K562 (cell line): Measurements from ENCODE around the gene WNK1. TPM values are rescaled to one million over a fixed set of nuclear protein-coding genes. Genes with fewer than 3 reads are reported as not detected.
A peak's percentile ranks its signal among the peaks of the same experiment; 100 is the strongest.

Source experiments
- ATAC-seq: fragments of 200-7000 bp; cut with Tn5 transposase; 3 replicates; pipeline ENCODE4 v1.9.1; 2020; ENCODE audit warnings: moderate library complexity
- BruUV-seq: library from RNA; stranded (reverse); fragments of 400-500 nt; replicated peaks from 2 replicates; lab custom pipeline; 2021; lab: Mats Ljungman, UMichigan
- CTCF ChIA-PET: fragments of 300-600 bp; formaldehyde crosslinking; extraction: SDS; loops from one replicate; lab custom pipeline; 2021; ENCODE audit warnings: low intra/inter-chr PET ratio; lab: Yijun Ruan, JAX
- POLR2A ChIA-PET: fragments of 300-600, 350-650 bp; sonication (Branson Sonifier 250); formaldehyde crosslinking; extraction: SDS; loops from one replicate; lab custom pipeline; 2021; ENCODE audit warnings: antibody characterized with exemption, inconsistent platforms; lab: Yijun Ruan, JAX
- DNase-seq, 4 experiments: peaks; one replicate each; pipeline versions ENCODE4 v3.0.0 to v3.0.0-alpha.2; 2011 to 2018; ENCODE audit warnings: low spot score in 3 of 4, mixed read lengths in 3 of 4; ENCODE audit errors: extremely low read depth in 1 of 4
- FAIRE-seq: peaks from 2 replicates; lab custom pipeline; 2011; peaks lifted over from hg19 to GRCh38; lab: Jason Lieb, UNC
- H2AFZ ChIP-seq: 2 replicates; pipeline ENCODE4 v1.6.0; 2011; ENCODE audit warnings: low read depth, low read length, control low read depth, inconsistent platforms
- H3K27ac ChIP-seq: fragments of 200-600 bp; 3 replicates; pipeline ENCODE4 v1.8.0; 2011; ENCODE audit warnings: low read depth, mild to moderate bottlenecking, control low read depth, inconsistent platforms, low read length, moderate library complexity, mixed read lengths; ENCODE audit errors: extremely low read depth
- H3K27me3 ChIP-seq, 2 experiments: fragments of 300-600 bp in 1 of 2; 2 replicates in 1 of 2; 3 replicates in 1 of 2; pipeline versions ENCODE4 v1.6.0 to v1.8.0; 2011; ENCODE audit warnings: inconsistent platforms in 2 of 2, low read length in 2 of 2, mild to moderate bottlenecking in 1 of 2, mixed read lengths in 1 of 2, moderate library complexity in 1 of 2; ENCODE audit not compliant: control insufficient read depth in 2 of 2, insufficient read depth in 2 of 2
- H3K36me3 ChIP-seq: fragments of 300-600 bp; 3 replicates; pipeline ENCODE4 v1.8.0; 2011; ENCODE audit warnings: mild to moderate bottlenecking, low read length, inconsistent platforms; ENCODE audit not compliant: control insufficient read depth, insufficient read depth
- H3K4me1 ChIP-seq, 2 experiments: fragments of 200-600 bp in 1 of 2; replicated peaks in 1 of 2; 2 replicates in 1 of 2; 3 replicates in 1 of 2; pipeline versions ENCODE4 v1.5.1 to v1.8.0; 2011; ENCODE audit warnings: inconsistent platforms in 2 of 2, low read length in 2 of 2, mild to moderate bottlenecking in 1 of 2, mixed read lengths in 1 of 2, moderate library complexity in 1 of 2; ENCODE audit not compliant: control insufficient read depth in 2 of 2, insufficient read depth in 2 of 2
- H3K4me2 ChIP-seq: 2 replicates; pipeline ENCODE4 v1.6.1; 2011; ENCODE audit warnings: low read length, control low read depth, inconsistent platforms, mixed read lengths; ENCODE audit not compliant: insufficient read depth
- H3K4me3 ChIP-seq: fragments of 200-600 bp; sonication (generic), shearing (Covaris generic); 2 replicates; pipeline ENCODE4 v1.5.1; 2016; ENCODE audit warnings: control low read depth, inconsistent platforms
- H3K79me2 ChIP-seq: fragments of 200-600 bp; 3 replicates; pipeline ENCODE4 v1.8.0; 2011; ENCODE audit warnings: low read length, inconsistent platforms; ENCODE audit not compliant: control insufficient read depth, insufficient read depth
- H3K9ac ChIP-seq, 2 experiments: 2 replicates each; pipeline versions ENCODE4 v1.6.0 to v1.6.1; 2011; ENCODE audit warnings: low read depth in 2 of 2, low read length in 2 of 2, control low read depth in 1 of 2, inconsistent platforms in 1 of 2, mild to moderate bottlenecking in 1 of 2, mixed read lengths in 1 of 2; ENCODE audit not compliant: insufficient read depth in 1 of 2
- H3K9me1 ChIP-seq: one replicate; pipeline ENCODE4 v1.6.0; 2011; ENCODE audit warnings: inconsistent platforms, mild to moderate bottlenecking, low read length, moderate library complexity; ENCODE audit not compliant: control insufficient read depth, insufficient read depth
- H3K9me3 ChIP-seq: replicated peaks from 2 replicates; pipeline ENCODE4 v1.5.1; 2011; ENCODE audit warnings: low read depth, low read length, inconsistent platforms; ENCODE audit not compliant: control insufficient read depth, insufficient read depth
- H4K20me1 ChIP-seq: replicated peaks from 2 replicates; pipeline ENCODE4 v1.6.1; 2011; ENCODE audit warnings: low read length, inconsistent platforms, mixed read lengths; ENCODE audit not compliant: control insufficient read depth, insufficient read depth
- CBFA2T2 ChIP-seq: fragments of 450-650 bp; conservative IDR thresholded peaks from 2 replicates; pipeline ENCODE4 v1.6.1; 2017; ENCODE audit warnings: mild to moderate bottlenecking
- CCNT2 ChIP-seq: IDR thresholded peaks from 2 replicates; pipeline ENCODE4 v1.6.1; 2011; ENCODE audit warnings: borderline replicate concordance, low read depth, mild to moderate bottlenecking, moderate library complexity, mixed read lengths, low read length; ENCODE audit not compliant: insufficient read length; ENCODE audit errors: extremely low read depth
- DEAF1 ChIP-seq: fragments of 450-650 bp; formaldehyde crosslinking; IDR thresholded peaks from 2 replicates; pipeline ENCODE4 v1.4.0; 2020; ENCODE audit warnings: mild to moderate bottlenecking, moderate library complexity
- DPF2 ChIP-seq: fragments of 450-650 bp; IDR thresholded peaks from 2 replicates; pipeline ENCODE4 v1.6.1; 2016
- ELF1 ChIP-seq: fragments of 200-800 bp; sonication (Bioruptor generic); IDR thresholded peaks from 2 replicates; pipeline ENCODE4 v1.6.1; 2016; ENCODE audit warnings: missing genetic modification characterization, missing compliant biosample characterization
- FOXO4 ChIP-seq: fragments of 450-650 bp; formaldehyde crosslinking; IDR thresholded peaks from 2 replicates; pipeline ENCODE4 v1.4.0; 2020; ENCODE audit warnings: mild to moderate bottlenecking, moderate library complexity
- KLF16 ChIP-seq: IDR thresholded peaks from 2 replicates; pipeline ENCODE4 v1.6.1; 2016; ENCODE audit warnings: antibody characterized with exemption
- MYBL2 ChIP-seq, 2 experiments: fragments of 450-650 bp in 1 of 2; sonication (generic) in 1 of 2; formaldehyde crosslinking in 1 of 2; IDR thresholded peaks; 2 replicates each; pipeline versions ENCODE4 v1.6.1 to v1.8.1; 2017 to 2022; ENCODE audit warnings: borderline replicate concordance in 1 of 2, inconsistent platforms in 1 of 2, low read depth in 1 of 2, mild to moderate bottlenecking in 1 of 2, missing genetic modification reagents in 1 of 2, moderate library complexity in 1 of 2
- NFIC ChIP-seq: fragments of 450-650 bp; IDR thresholded peaks from 2 replicates; pipeline ENCODE4 v1.6.1; 2017; ENCODE audit warnings: mild to moderate bottlenecking, inconsistent platforms
- POLR2AphosphoS5 ChIP-seq: IDR thresholded peaks from 2 replicates; pipeline ENCODE4 v1.6.1; 2011; ENCODE audit warnings: mild to moderate bottlenecking, low read depth, low read length, moderate library complexity; ENCODE audit not compliant: control insufficient read depth, insufficient read depth
- PRMT5 ChIP-seq: sonication (generic); formaldehyde crosslinking; IDR thresholded peaks from 2 replicates; pipeline ENCODE4 v1.5.0; 2020; ENCODE audit warnings: missing genetic modification reagents
- RBM17 ChIP-seq: fragments of 200-400 bp; formaldehyde crosslinking; IDR thresholded peaks from 2 replicates; pipeline ENCODE4 v1.6.1; 2017; ENCODE audit warnings: low read depth, mild to moderate bottlenecking, low read length, borderline replicate concordance
- SIN3A ChIP-seq, 2 experiments: fragments of 150-350 bp in 1 of 2; IDR thresholded peaks; 2 replicates each; pipeline ENCODE4 v1.6.1; 2011 to 2016; ENCODE audit warnings: borderline replicate concordance in 2 of 2, low read depth in 2 of 2, low read length in 2 of 2, mild to moderate bottlenecking in 2 of 2, moderate library complexity in 2 of 2; ENCODE audit not compliant: control insufficient read depth in 1 of 2
- TCF3 ChIP-seq: sonication (generic); formaldehyde crosslinking; IDR thresholded peaks from 2 replicates; pipeline ENCODE4 v1.4.0; 2020; ENCODE audit warnings: mild to moderate bottlenecking, missing genetic modification reagents
- TEAD4 ChIP-seq, 2 experiments: sonication (generic) in 1 of 2; formaldehyde crosslinking in 1 of 2; IDR thresholded peaks; 2 replicates each; pipeline versions ENCODE4 v1.6.1 to v1.8.0; 2012 to 2022; ENCODE audit warnings: borderline replicate concordance in 1 of 2, inconsistent platforms in 1 of 2, low read length in 1 of 2, mild to moderate bottlenecking in 1 of 2, missing genetic modification reagents in 1 of 2
- TSC22D4 ChIP-seq: fragments of 450-650 bp; IDR thresholded peaks from 2 replicates; pipeline ENCODE4 v1.6.1; 2016; ENCODE audit warnings: missing genetic modification characterization, missing biosample characterization, control low read depth
- ZNF175 ChIP-seq: fragments of 200-800 bp; sonication (Bioruptor generic); IDR thresholded peaks from 2 replicates; pipeline ENCODE4 v1.6.1; 2016; ENCODE audit warnings: low read depth, mild to moderate bottlenecking, missing genetic modification characterization, missing compliant biosample characterization
- ZNF184 ChIP-seq: sonication (generic); formaldehyde crosslinking; IDR thresholded peaks from 2 replicates; pipeline ENCODE4 v1.5.0; 2020; ENCODE audit warnings: missing genetic modification reagents
- ZNF354B ChIP-seq: fragments of 250-450 bp; sonication (Bioruptor Pico); IDR thresholded peaks from 2 replicates; pipeline ENCODE4 v1.4.0; 2020
- WGBS: fragments of 100-300 bp; shearing (Covaris generic); methylation state at CpG from one replicate; pipeline ENCODE4 v1.1.6; 2016; ENCODE audit warnings: low coverage, mixed read lengths; ENCODE audit not compliant: insufficient coverage; ENCODE audit errors: missing lambda C conversion rate; 5-methylcytosine and 5-hydroxymethylcytosine counted together
- in situ Hi-C: fragments of 300-500 bp; cut with MboI; formaldehyde crosslinking; loops from 4 replicates; pipeline ENCODE4 v1.15.0; 2018; ENCODE audit warnings: inconsistent platforms, mixed read lengths
- intact Hi-C: fragments of 100-400 bp; cut with micrococcal nuclease; formaldehyde crosslinking; loops from 2 replicates; pipeline ENCODE4 v1.14.2; 2022
- polyA plus RNA-seq, 8 experiments: library from polyadenylated mRNA; depleted of rRNA in 4 of 8; stranded (reverse) in 5 of 8; unstranded in 3 of 8; fragments of >200 nt; fragmentation: Nextera tagmentation in 2 of 8; fragmentation: Illumina TruSeq in 1 of 8; extraction: Ambion mirVana in 2 of 8; extraction: Trizol in 1 of 8; gene quantifications; 2 replicates each; pipeline versions ENCODE4 v1.2.1 to v1.2.3, GENCODE V29; 2011 to 2014; ENCODE audit warnings: inconsistent platforms in 1 of 8, missing spikeins in 1 of 8
- total RNA-seq, 7 experiments: library from RNA; depleted of rRNA in 6 of 7; stranded (reverse); fragments of >200 nt in 6 of 7; fragmentation: Illumina TruSeq in 2 of 7; extraction: Trizol in 2 of 7; gene quantifications; 2 replicates each; pipeline versions ENCODE4 v1.2.1 to v1.2.3, GENCODE V29; 2011 to 2021; ENCODE audit warnings: low replicate concordance in 1 of 7

Gene WNK1
- total and polyA plus RNA-seq, 9 of the 15 experiments (the other 6 are each of a cell fraction or from before 2014, with no cell fraction given): 4.3 to 73.9 (median 31.0) TPM

GRCh38 chr12:903055-903454 lies 150.7 kb downstream of the WNK1 start (continued):
- TF ChIP-seq ZNF175 (CRISPR knock-in tag): no peak
- TF ChIP-seq MYBL2 (IDR thresholded peaks at IDR 0.05; ENCODE audit: low read depth): no peak
- TF ChIP-seq MYBL2 (CRISPR knock-in tag; IDR thresholded peaks at IDR 0.05; ENCODE audit: borderline replicate concordance): no peak
- TF ChIP-seq TSC22D4 (tag): no peak
- no peak for TF ChIP-seq ZNF354B (CRISPR knock-in tag)
- TF ChIP-seq CCNT2: no peak
- no peak for TF ChIP-seq PRMT5 (CRISPR knock-in tag)
- no peak for TF ChIP-seq RBM17
- TF ChIP-seq, all 486 proteins: peak for 0

GRCh38 chr12:904010-904414 lies 151.6 kb downstream of the WNK1 start:
- FAIRE-seq: peak; percentile 61
- Histone ChIP-seq H3K4me3 (no peak overlapping the region), H3K36me3 (peaks cover 91% of the 10 kb centered on the region), H3K4me1 (peaks cover 0 to 22% of the 10 kb centered on the region in 2 experiments; a peak in 2 of 5 replicates), H3K4me2 (peak overlapping the region; percentile 14; the same call in 1 of the 2 replicates), H3K9me1 (no peaks in the 10 kb centered on the region), H3K9ac (peak overlapping the region in 1 of 2 experiments; percentile 30; a peak in 2 of 4 replicates), H2AFZ (no peak overlapping the region), H3K79me2 (peaks cover 9% of the 10 kb centered on the region), H3K27ac (peak overlapping the region; percentile 65), H3K9me3 (no peaks in the 10 kb centered on the region), H3K27me3 (no peaks in the 10 kb centered on the region), H4K20me1 (no peaks in the 10 kb centered on the region; the same call in 1 of the 2 replicates)
- in situ Hi-C loops (no loop called here), intact Hi-C loops (no loop called here)
- peak; percentile 78 for ATAC-seq
- CTCF ChIA-PET: no interaction called here
- POLR2A ChIA-PET: no interaction called here
- peak in 2 of 4 experiments; percentile 29 to 53 for DNase-seq
- no TSS peak for BruUV-seq
- 3% methylated on average over 5 of the region's 5 CpGs for WGBS
- peak; percentile 54 for TF ChIP-seq NFIC
- TF ChIP-seq CBFA2T2: peak; percentile 78
- peak; percentile 23; the same call in 1 of the 2 replicates for TF ChIP-seq KLF16
- peak; percentile 78 for TF ChIP-seq TEAD4 (IDR thresholded peaks at IDR 0.05; ENCODE audit: low read length)
- no peak for TF ChIP-seq TEAD4 (CRISPR knock-in tag; IDR thresholded peaks at IDR 0.05; ENCODE audit: borderline replicate concordance)
- TF ChIP-seq ELF1 (tag): 0 out of 2 replicates have a peak, but pooled peaks have one; percentile 25
- 0 out of 2 replicates have a peak, but pooled peaks have one; percentile 34 for TF ChIP-seq DPF2
- TF ChIP-seq POLR2AphosphoS5: peak; percentile 46; the same call in 1 of the 2 replicates
- peak; percentile 64 for TF ChIP-seq TCF3
- no peak for TF ChIP-seq FOXO4 (CRISPR knock-in tag)
- no peak for TF ChIP-seq DEAF1 (CRISPR knock-in tag)
- TF ChIP-seq ZNF184: no peak
- TF ChIP-seq SIN3A (IDR thresholded peaks at IDR 0.05; ENCODE audit: borderline replicate concordance in 2 of 2, control insufficient read depth in 1 of 2, low read depth in 2 of 2, low read length in 2 of 2): peak in 1 of 2 experiments; percentile 42; a peak in 1 of 4 replicates
